ENCODE data around the gene VLDLR.

- TF ChIP-seq REST (IDR thresholded peaks at IDR 0.05; ENCODE audit: insufficient read depth in 1 of 2, low read depth in 2 of 2, low read length in 1 of 2) (no peak), CTCF (IDR thresholded peaks at IDR 0.05) (no peak), TCF7L2 (IDR thresholded peaks at IDR 0.05; ENCODE audit: low read depth, low read length) (no peak)
These were observed 4.8 kb upstream of the VLDLR start for GRCh38 chr9:2616692-2617377.
